GM18909 (cell line): ENCODE results near the gene UBL3.

ENCODE experiments used
- ATAC-seq: cut with Tn5 transposase; IDR thresholded peaks from one replicate; pipeline ENCODE4 v1.9.1; 2021; ENCODE audit warnings: mild to moderate bottlenecking; ENCODE audit not compliant: unreplicated experiment, poor library complexity

Gene UBL3

DNA sequence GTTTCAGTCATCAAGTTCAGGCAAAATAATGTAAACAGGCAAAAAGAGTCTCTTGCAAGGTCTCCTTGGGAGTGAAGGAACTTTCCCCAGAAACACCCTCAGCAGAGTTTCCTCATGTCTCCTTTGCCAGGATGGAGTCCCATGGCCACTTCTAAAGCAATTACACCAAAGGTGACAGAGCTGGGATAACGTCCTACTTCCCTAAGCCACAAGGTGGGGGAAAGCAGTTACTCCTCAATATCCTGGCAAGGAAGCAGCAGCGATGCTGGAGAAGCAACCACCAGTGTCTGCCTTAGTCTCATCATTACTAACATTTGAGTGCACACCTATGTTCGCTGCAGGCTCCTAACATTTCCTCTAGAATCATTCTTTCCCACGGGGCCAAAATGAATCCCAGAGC is 88.6 kb downstream of the UBL3 start:
- no peak for ATAC-seq

GRCh38 chr13:29761160-29761559 is 89.3 kb downstream of the UBL3 start:
- ATAC-seq, result no peak

DNA sequence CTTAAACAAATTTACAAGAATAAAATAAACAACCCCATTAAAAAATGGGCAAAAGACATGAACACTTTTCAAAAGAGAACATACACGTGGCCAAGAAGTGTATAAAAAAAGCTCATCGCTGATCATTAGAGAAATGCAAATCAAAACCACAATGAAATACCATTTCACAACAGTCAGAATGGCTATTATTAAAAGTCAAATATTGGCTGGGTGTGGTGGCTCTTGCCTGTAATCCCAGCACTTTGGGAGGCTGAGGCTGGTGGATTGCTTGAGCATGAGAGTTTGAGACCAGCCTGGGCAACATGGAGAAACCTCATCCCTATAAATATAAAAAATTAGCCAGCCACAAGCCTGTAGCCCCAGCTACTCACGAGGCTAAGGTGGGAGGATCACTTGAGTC is 89.9 kb downstream of the UBL3 start:
- no peak for ATAC-seq

GRCh38 chr13:29758531-29759114 is 91.8 kb downstream of the UBL3 start:
- peak; percentile 80 for ATAC-seq

DNA sequence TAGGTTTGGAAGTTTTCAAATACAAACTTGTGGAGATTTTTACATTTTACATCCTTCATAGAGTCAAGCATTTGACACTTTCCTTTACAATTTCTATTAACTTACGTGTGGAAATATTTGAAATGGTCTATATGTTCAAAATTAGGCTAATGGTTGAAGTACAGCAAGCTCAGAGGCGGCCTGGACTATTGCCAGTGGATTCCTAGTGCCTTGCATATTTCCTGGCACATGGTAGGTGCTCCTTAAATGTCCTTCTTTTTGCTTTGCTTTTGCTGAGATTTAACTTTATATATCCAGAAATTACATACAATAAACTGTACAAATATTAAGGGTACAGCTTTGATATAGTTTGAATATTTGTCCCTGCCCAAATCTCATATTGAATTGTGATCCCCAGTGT is 93.9 kb downstream of the UBL3 start:
- no peak for ATAC-seq

DNA sequence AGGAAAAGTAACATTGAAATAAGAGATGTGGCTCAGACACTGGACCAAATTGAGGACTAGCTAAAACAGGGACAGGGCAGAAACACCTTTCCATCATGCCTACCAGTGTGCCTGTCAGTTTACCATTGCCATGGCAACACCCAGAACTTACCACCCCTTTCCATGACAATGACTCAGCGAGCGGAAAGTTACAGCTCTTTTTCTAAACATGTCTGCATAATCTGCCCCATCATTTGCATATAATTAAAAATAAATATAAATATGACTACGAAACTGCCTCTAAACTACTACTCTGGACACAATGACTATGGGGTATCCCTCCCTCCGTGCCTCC is 96.0 kb downstream of the UBL3 start:
- no peak for ATAC-seq

GRCh38 chr13:29753618-29754472 is 96.6 kb downstream of the UBL3 start:
- ATAC-seq, result no peak

- no peak for ATAC-seq
Observed at GRCh38 chr13:29752175-29752574, 98.2 kb downstream of the UBL3 start.

DNA sequence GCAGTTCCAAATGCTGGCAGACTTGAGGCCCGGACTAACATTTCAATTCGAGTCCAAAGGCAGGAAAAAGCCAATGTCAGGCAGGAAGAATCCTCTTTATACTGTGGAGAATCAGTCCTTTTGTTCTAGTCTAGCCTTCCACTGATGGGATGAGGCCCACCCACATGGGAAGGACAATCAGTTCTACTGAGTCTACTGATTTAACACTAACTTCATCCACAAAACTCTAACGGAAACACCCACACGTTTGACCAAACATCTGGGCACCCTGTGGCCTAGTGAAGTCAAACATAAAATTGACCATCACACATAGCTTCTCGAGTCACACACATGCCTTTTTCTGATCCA is 100.3 kb downstream of the UBL3 start:
- ATAC-seq, result no peak

GRCh38 chr13:29749401-29750182 is 100.8 kb downstream of the UBL3 start:
- ATAC-seq, result no peak

GRCh38 chr13:29748097-29748496 is 102.3 kb downstream of the UBL3 start:
- no peak for ATAC-seq

DNA sequence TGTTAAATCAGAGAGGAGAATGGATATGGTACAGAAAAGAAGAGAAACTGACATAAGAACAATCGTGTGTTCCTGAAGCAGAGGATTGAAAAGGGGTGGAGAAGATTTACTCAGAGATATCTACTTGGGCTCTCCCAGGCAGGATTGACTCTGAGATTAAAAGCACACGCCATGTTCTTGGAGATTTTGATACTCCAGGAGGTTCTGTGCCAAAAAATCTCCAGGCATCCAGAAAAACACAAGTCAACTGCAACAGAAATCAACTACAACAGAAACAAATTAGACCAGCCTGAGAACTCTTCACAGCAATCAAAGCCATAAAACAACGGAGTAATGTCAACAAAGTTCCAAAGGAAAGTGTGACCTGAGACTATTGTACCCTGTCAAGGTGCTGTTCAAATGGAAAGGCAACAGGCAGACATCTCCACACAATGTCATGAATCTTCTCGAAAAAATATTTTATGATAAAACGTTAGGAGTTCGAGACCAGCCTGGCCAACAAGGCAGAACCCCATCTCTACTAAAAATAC is 104.2 kb downstream of the UBL3 start:
- no peak for ATAC-seq

GRCh38 chr13:29745704-29746103 is 104.7 kb downstream of the UBL3 start:
- no peak for ATAC-seq

GRCh38 chr13:29743201-29743786 is 107.1 kb downstream of the UBL3 start:
- no peak for ATAC-seq

GRCh38 chr13:29740961-29741360 is 109.5 kb downstream of the UBL3 start:
- ATAC-seq, result no peak

DNA sequence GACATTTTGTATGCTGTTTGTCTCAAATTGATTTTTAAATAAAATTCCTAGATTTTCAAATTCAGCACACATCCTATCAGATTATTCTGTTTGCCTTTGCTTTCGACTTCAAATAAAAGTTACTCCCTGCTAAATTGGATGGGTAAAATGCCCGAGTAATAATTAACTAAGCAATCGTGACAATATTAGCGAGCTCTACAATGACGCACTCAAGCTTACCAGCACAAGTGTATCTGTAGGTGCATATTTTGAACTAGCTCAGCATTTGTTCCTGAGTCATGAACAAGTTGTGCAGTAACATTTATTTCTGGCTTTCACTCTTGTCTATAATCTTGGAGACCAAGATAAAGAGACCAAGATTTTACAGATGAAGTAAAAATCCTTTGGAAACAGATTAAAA is 113.4 kb downstream of the UBL3 start:
- ATAC-seq, result no peak

DNA sequence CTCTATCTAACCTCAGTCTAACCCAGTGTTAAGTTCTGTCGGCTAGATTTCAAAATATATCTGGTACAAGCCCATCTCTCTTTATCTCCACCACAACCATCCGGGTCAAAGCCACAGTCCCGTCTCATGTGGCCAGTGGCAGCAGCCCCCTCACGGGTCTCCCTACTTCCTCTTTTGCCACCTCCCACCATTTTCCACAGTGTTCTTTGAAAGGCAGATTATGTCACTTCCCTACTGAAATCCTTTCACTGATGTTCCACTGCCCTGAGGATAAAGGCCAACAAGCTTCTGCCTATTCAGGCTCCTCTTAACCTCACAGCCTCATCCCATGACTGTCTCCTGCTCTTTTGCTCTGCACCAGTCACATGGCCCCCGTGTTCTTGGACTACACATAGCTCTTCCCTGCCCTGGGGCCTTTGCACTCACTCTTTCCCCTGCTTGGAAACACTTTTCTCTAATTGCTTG is 117.2 kb downstream of the UBL3 start:
- ATAC-seq, result no peak

DNA sequence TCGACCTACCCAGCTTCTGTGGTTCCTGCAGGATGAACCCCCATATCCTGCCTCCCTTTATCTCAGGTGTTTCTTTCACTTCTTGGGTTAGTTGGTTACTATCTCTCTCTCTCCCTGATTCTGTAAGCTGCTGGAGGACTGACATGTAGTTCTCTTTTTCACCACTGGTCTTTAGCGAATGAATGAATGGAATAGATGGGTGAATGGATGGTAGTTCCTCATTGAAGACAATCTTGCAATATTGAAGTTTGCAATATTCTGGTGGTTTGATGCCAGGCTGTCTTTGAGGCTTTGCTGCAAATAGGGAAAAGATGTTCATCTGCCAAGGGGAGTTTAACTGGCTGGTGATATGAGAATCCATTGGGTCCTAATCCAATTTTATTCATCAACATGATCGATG is 120.2 kb downstream of the UBL3 start:
- ATAC-seq, result no peak

DNA sequence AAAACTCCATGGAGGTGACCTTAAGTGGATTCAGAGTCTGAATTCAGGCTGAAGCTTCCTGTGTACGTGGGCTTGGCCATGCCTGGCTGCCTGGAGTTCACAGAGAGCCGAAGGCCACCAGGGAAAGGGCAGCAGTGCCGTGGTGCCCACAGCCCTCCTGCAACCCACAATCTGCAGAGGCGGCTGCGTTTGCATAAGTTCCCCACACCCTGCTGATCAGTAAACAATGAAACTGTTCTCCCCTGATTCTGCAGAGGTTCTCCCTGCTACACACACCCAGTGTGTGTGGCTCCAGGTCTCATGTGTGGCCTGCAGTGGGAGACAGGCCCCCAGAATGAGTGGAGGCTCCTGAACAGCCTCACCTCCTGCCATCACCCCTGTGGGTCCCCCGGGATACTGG is 128.0 kb downstream of the UBL3 start:
- ATAC-seq, result no peak

GRCh38 chr13:29721766-29722165 is 128.7 kb downstream of the UBL3 start:
- no peak for ATAC-seq

- no peak for ATAC-seq
Observed at GRCh38 chr13:29718694-29719093, 131.7 kb downstream of the UBL3 start.
